K562 (cell line): ENCODE data around the gene ALDH8A1. TPM values are rescaled to one million over a fixed set of nuclear protein-coding genes. Genes with fewer than 3 reads are reported as not detected.
A peak's percentile ranks its signal among the peaks of the same experiment; 100 is the strongest.

Experiments used
- CBFA2T2 ChIP-seq: fragments of 450-650 bp; conservative IDR thresholded peaks from 2 replicates; pipeline ENCODE4 v1.6.1; 2017; ENCODE audit warnings: mild to moderate bottlenecking
- FOS ChIP-seq: IDR thresholded peaks from 3 replicates; pipeline ENCODE4 v1.6.1; 2011; ENCODE audit not compliant: insufficient read length; ENCODE audit errors: extremely low read depth
- HMG20A ChIP-seq: fragments of 450-650 bp; formaldehyde crosslinking; conservative IDR thresholded peaks from 2 replicates; pipeline ENCODE4 v1.4.0; 2020; ENCODE audit warnings: mild to moderate bottlenecking, mixed read lengths
- HNRNPH1 ChIP-seq: fragments of 200-400 bp; formaldehyde crosslinking; optimal IDR thresholded peaks from 2 replicates; pipeline ENCODE3; 2017; ENCODE audit warnings: low read depth, mild to moderate bottlenecking, low read length, moderate library complexity
- JUND ChIP-seq, 2 experiments: IDR thresholded peaks; 2 replicates in 1 of 2; 3 replicates in 1 of 2; pipeline ENCODE4 v1.6.1; 2011; ENCODE audit warnings: borderline replicate concordance in 2 of 2, low read depth in 2 of 2, low read length in 2 of 2, improper control_type of control experiment in 1 of 2, missing biosample characterization in 1 of 2, missing genetic modification characterization in 1 of 2, missing genetic modification reagents in 1 of 2
- NCOA1 ChIP-seq: fragments of 450-650 bp; IDR thresholded peaks from 2 replicates; pipeline ENCODE4 v1.6.1; 2016; ENCODE audit warnings: low read depth
- NELFE ChIP-seq: IDR thresholded peaks from 2 replicates; pipeline ENCODE4 v1.6.1; 2011; ENCODE audit warnings: mild to moderate bottlenecking; ENCODE audit not compliant: insufficient read depth, insufficient read length
- POLR2G ChIP-seq: fragments of 200-400 bp; formaldehyde crosslinking; IDR thresholded peaks from 2 replicates; pipeline ENCODE4 v1.6.1; 2017; ENCODE audit warnings: low read depth, mild to moderate bottlenecking, antibody characterized with exemption, low read length, moderate library complexity
- RBBP5 ChIP-seq: fragments of 200-600 bp; sonication (generic); IDR thresholded peaks from 2 replicates; pipeline ENCODE4 v1.6.1; 2012; ENCODE audit warnings: borderline replicate concordance, mild to moderate bottlenecking, low read length, control low read depth, inconsistent platforms; ENCODE audit not compliant: insufficient read depth, poor library complexity, severe bottlenecking
- RBM22 ChIP-seq: fragments of 200-400 bp; formaldehyde crosslinking; IDR thresholded peaks from 2 replicates; pipeline ENCODE4 v1.6.1; 2018; ENCODE audit warnings: low read length, low read depth; ENCODE audit not compliant: poor library complexity, severe bottlenecking
- SAFB2 ChIP-seq: fragments of 200-400 bp; formaldehyde crosslinking; IDR thresholded peaks from 2 replicates; pipeline ENCODE4 v1.6.1; 2018; ENCODE audit warnings: borderline replicate concordance, low read length, low read depth, moderate library complexity; ENCODE audit not compliant: severe bottlenecking
- SMARCB1 ChIP-seq: IDR thresholded peaks from 2 replicates; pipeline ENCODE4 v1.6.1; 2011; ENCODE audit warnings: improper control_type of control experiment, low read depth; ENCODE audit not compliant: insufficient read length
- TCF7 ChIP-seq: sonication (generic); IDR thresholded peaks from 2 replicates; pipeline ENCODE4 v1.6.1; 2016; ENCODE audit warnings: antibody characterized with exemption, borderline replicate concordance
- TEAD1 ChIP-seq, 2 experiments: fragments of 450-650 bp in 1 of 2; sonication (generic) in 1 of 2; formaldehyde crosslinking; IDR thresholded peaks; 2 replicates each; pipeline versions ENCODE4 v1.4.0 to v1.8.0; 2020 to 2022; ENCODE audit warnings: mild to moderate bottlenecking in 2 of 2, missing genetic modification reagents in 1 of 2
- THRAP3 ChIP-seq: fragments of 450-650 bp; IDR thresholded peaks from 2 replicates; pipeline ENCODE4 v1.6.1; 2016; ENCODE audit warnings: mild to moderate bottlenecking, inconsistent platforms, borderline replicate concordance
- ZNF224 ChIP-seq: sonication (generic); formaldehyde crosslinking; IDR thresholded peaks from 2 replicates; pipeline ENCODE4 v1.8.0; 2022; ENCODE audit warnings: mild to moderate bottlenecking, missing genetic modification reagents
- ZNF354B ChIP-seq: fragments of 250-450 bp; sonication (Bioruptor Pico); IDR thresholded peaks from 2 replicates; pipeline ENCODE4 v1.4.0; 2020
- polyA plus RNA-seq, 8 experiments: library from polyadenylated mRNA; depleted of rRNA in 4 of 8; stranded (reverse) in 5 of 8; unstranded in 3 of 8; fragments of >200 nt; fragmentation: Nextera tagmentation in 2 of 8; fragmentation: Illumina TruSeq in 1 of 8; extraction: Ambion mirVana in 2 of 8; extraction: Trizol in 1 of 8; gene quantifications; 2 replicates each; pipeline versions ENCODE4 v1.2.1 to v1.2.3, GENCODE V29; 2011 to 2014; ENCODE audit warnings: inconsistent platforms in 1 of 8, missing spikeins in 1 of 8
- total RNA-seq, 7 experiments: library from RNA; depleted of rRNA in 6 of 7; stranded (reverse); fragments of >200 nt in 6 of 7; fragmentation: Illumina TruSeq in 2 of 7; extraction: Trizol in 2 of 7; gene quantifications; 2 replicates each; pipeline versions ENCODE4 v1.2.1 to v1.2.3, GENCODE V29; 2011 to 2021; ENCODE audit warnings: low replicate concordance in 1 of 7
- TF ChIP-seq, protein P1 (sequence below): sonication (generic); IDR thresholded peaks from 2 replicates; pipeline ENCODE4 v1.6.1; 2016
- TF ChIP-seq, protein P2 (sequence below): fragments of 250-450 bp; sonication (Bioruptor Pico); IDR thresholded peaks from 2 replicates; pipeline ENCODE4 v1.5.0; 2020; ENCODE audit warnings: mild to moderate bottlenecking, borderline replicate concordance
- TF ChIP-seq, protein P3 (sequence below): fragments of 250-450 bp; sonication (Bioruptor Pico); IDR thresholded peaks from 2 replicates; pipeline ENCODE4 v1.4.0; 2020

The ALDH8A1 gene
- total and polyA plus RNA-seq, 9 of the 15 experiments (the other 6 are each of a cell fraction or from before 2014, with no cell fraction given): 0.03 to 0.18 (median 0.04) TPM; not detected in 2

DNA sequence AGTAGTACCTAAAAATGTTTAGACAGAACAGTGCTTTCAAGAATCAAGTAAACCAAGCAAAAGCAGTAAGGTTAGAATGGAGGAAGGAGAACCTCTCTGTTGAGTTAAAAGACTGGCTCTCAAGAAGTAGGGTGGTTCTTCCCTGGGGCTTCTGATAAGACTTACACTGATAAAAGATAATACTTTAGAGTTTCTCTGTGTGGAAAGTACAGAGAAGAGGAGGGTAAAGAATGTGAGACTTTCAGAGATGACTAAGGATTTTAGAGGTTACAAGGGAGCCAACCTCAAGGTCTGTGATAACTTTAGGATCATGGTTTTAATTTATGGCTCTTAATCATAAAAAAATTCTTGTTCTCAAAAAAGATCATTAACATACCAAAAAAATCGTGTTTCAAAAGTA, 30.9 kb upstream of the ALDH8A1 start (continued):
- TF ChIP-seq, protein P1, sequence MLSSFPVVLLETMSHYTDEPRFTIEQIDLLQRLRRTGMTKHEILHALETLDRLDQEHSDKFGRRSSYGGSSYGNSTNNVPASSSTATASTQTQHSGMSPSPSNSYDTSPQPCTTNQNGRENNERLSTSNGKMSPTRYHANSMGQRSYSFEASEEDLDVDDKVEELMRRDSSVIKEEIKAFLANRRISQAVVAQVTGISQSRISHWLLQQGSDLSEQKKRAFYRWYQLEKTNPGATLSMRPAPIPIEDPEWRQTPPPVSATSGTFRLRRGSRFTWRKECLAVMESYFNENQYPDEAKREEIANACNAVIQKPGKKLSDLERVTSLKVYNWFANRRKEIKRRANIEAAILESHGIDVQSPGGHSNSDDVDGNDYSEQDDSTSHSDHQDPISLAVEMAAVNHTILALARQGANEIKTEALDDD: peak; percentile 77
- no peak for TF ChIP-seq NELFE
- TF ChIP-seq RBBP5: no peak
- no peak for TF ChIP-seq TCF7
- TF ChIP-seq NCOA1: no peak
- peak; percentile 57 for TF ChIP-seq CBFA2T2
- no peak for TF ChIP-seq RBM22
- TF ChIP-seq, protein P2, sequence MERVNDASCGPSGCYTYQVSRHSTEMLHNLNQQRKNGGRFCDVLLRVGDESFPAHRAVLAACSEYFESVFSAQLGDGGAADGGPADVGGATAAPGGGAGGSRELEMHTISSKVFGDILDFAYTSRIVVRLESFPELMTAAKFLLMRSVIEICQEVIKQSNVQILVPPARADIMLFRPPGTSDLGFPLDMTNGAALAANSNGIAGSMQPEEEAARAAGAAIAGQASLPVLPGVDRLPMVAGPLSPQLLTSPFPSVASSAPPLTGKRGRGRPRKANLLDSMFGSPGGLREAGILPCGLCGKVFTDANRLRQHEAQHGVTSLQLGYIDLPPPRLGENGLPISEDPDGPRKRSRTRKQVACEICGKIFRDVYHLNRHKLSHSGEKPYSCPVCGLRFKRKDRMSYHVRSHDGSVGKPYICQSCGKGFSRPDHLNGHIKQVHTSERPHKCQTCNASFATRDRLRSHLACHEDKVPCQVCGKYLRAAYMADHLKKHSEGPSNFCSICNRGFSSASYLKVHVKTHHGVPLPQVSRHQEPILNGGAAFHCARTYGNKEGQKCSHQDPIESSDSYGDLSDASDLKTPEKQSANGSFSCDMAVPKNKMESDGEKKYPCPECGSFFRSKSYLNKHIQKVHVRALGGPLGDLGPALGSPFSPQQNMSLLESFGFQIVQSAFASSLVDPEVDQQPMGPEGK (CRISPR knock-in tag): no peak
- no peak for TF ChIP-seq SMARCB1
- TF ChIP-seq ZNF354B (CRISPR knock-in tag): no peak
- TF ChIP-seq TEAD1 (CRISPR knock-in tag; IDR thresholded peaks at IDR 0.05): no peak
- no peak for TF ChIP-seq ZNF224 (CRISPR knock-in tag)
- no peak for TF ChIP-seq POLR2G
- TF ChIP-seq HNRNPH1: no peak
- no peak for TF ChIP-seq HMG20A (CRISPR knock-in tag)
- peak; percentile 56; the same call in 1 of the 2 replicates for TF ChIP-seq JUND (IDR thresholded peaks at IDR 0.05; ENCODE audit: borderline replicate concordance, low read depth, low read length)
- peak; percentile 23; the same call in 1 of the 3 replicates for TF ChIP-seq JUND (tag; IDR thresholded peaks at IDR 0.05; ENCODE audit: borderline replicate concordance, low read depth, low read length)
- TF ChIP-seq SAFB2: no peak
- TF ChIP-seq FOS: no peak
- TF ChIP-seq THRAP3: no peak
- TF ChIP-seq, protein P3, sequence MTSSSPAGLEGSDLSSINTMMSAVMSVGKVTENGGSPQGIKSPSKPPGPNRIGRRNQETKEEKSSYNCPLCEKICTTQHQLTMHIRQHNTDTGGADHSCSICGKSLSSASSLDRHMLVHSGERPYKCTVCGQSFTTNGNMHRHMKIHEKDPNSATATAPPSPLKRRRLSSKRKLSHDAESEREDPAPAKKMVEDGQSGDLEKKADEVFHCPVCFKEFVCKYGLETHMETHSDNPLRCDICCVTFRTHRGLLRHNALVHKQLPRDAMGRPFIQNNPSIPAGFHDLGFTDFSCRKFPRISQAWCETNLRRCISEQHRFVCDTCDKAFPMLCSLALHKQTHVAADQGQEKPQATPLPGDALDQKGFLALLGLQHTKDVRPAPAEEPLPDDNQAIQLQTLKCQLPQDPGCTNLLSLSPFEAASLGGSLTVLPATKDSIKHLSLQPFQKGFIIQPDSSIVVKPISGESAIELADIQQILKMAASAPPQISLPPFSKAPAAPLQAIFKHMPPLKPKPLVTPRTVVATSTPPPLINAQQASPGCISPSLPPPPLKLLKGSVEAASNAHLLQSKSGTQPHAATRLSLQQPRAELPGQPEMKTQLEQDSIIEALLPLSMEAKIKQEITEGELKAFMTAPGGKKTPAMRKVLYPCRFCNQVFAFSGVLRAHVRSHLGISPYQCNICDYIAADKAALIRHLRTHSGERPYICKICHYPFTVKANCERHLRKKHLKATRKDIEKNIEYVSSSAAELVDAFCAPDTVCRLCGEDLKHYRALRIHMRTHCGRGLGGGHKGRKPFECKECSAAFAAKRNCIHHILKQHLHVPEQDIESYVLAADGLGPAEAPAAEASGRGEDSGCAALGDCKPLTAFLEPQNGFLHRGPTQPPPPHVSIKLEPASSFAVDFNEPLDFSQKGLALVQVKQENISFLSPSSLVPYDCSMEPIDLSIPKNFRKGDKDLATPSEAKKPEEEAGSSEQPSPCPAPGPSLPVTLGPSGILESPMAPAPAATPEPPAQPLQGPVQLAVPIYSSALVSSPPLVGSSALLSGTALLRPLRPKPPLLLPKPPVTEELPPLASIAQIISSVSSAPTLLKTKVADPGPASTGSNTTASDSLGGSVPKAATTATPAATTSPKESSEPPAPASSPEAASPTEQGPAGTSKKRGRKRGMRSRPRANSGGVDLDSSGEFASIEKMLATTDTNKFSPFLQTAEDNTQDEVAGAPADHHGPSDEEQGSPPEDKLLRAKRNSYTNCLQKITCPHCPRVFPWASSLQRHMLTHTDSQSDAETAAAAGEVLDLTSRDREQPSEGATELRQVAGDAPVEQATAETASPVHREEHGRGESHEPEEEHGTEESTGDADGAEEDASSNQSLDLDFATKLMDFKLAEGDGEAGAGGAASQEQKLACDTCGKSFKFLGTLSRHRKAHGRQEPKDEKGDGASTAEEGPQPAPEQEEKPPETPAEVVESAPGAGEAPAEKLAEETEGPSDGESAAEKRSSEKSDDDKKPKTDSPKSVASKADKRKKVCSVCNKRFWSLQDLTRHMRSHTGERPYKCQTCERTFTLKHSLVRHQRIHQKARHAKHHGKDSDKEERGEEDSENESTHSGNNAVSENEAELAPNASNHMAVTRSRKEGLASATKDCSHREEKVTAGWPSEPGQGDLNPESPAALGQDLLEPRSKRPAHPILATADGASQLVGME: no peak
